K562 (cell line): Measurements from ENCODE around the gene MAP3K12.

Experiments
- BHLHE40 ChIP-seq: IDR thresholded peaks from 2 replicates; pipeline ENCODE4 v1.6.1; 2011; ENCODE audit warnings: low read length, improper control_type of control experiment
- DACH1 ChIP-seq: fragments of 450-650 bp; IDR thresholded peaks from 2 replicates; pipeline ENCODE4 v1.6.1; 2018; ENCODE audit not compliant: partially characterized antibody
- ESRRB ChIP-seq: fragments of 250-450 bp; sonication (Bioruptor Pico); IDR thresholded peaks from 2 replicates; pipeline ENCODE4 v1.5.0; 2020; ENCODE audit warnings: mild to moderate bottlenecking, moderate library complexity, borderline replicate concordance
- EZH2 ChIP-seq: IDR thresholded peaks from 2 replicates; pipeline ENCODE4 v1.6.1; 2012; ENCODE audit warnings: low read depth, mild to moderate bottlenecking, inconsistent platforms, low read length, borderline replicate concordance
- HDAC2 ChIP-seq: fragments of 450-650 bp; IDR thresholded peaks from 2 replicates; pipeline ENCODE4 v1.6.1; 2016; ENCODE audit warnings: mild to moderate bottlenecking
- POLR2A ChIP-seq: fragments of 450-650 bp; conservative IDR thresholded peaks from 2 replicates; pipeline ENCODE4 v1.6.1; 2016
- POLR2AphosphoS5 ChIP-seq: IDR thresholded peaks from 2 replicates; pipeline ENCODE4 v1.6.1; 2011; ENCODE audit warnings: mild to moderate bottlenecking, low read depth, low read length, moderate library complexity; ENCODE audit not compliant: control insufficient read depth, insufficient read depth
- RB1 ChIP-seq: fragments of 450-650 bp; IDR thresholded peaks from 2 replicates; pipeline ENCODE4 v1.6.1; 2017; ENCODE audit warnings: low read depth, mild to moderate bottlenecking
- ZSCAN29 ChIP-seq: fragments of 450-650 bp; IDR thresholded peaks from 2 replicates; pipeline ENCODE4 v1.6.1; 2017
- TF ChIP-seq, protein P1 (sequence below), 2 experiments: fragments of 450-650 bp in 1 of 2; IDR thresholded peaks; 2 replicates each; pipeline ENCODE4 v1.6.1; 2011 to 2017; ENCODE audit warnings: low read depth in 2 of 2, antibody characterized with exemption in 1 of 2, borderline replicate concordance in 1 of 2, low read length in 1 of 2, mild to moderate bottlenecking in 1 of 2, mixed read lengths in 1 of 2; ENCODE audit not compliant: control insufficient read depth in 1 of 2
- TF ChIP-seq, protein P2 (sequence below): sonication (generic); formaldehyde crosslinking; IDR thresholded peaks from 2 replicates; pipeline ENCODE4 v1.8.1; 2023; ENCODE audit warnings: mild to moderate bottlenecking, missing genetic modification reagents, moderate library complexity
- TF ChIP-seq, protein P3 (sequence below): fragments of 250-450 bp; sonication (Bioruptor Pico); IDR thresholded peaks from 2 replicates; pipeline ENCODE4 v1.5.1; 2021; ENCODE audit warnings: mild to moderate bottlenecking
- TF ChIP-seq, protein P4 (sequence below): sonication (generic); formaldehyde crosslinking; IDR thresholded peaks from 2 replicates; pipeline ENCODE4 v1.8.1; 2023; ENCODE audit warnings: mild to moderate bottlenecking, missing genetic modification reagents

DNA sequence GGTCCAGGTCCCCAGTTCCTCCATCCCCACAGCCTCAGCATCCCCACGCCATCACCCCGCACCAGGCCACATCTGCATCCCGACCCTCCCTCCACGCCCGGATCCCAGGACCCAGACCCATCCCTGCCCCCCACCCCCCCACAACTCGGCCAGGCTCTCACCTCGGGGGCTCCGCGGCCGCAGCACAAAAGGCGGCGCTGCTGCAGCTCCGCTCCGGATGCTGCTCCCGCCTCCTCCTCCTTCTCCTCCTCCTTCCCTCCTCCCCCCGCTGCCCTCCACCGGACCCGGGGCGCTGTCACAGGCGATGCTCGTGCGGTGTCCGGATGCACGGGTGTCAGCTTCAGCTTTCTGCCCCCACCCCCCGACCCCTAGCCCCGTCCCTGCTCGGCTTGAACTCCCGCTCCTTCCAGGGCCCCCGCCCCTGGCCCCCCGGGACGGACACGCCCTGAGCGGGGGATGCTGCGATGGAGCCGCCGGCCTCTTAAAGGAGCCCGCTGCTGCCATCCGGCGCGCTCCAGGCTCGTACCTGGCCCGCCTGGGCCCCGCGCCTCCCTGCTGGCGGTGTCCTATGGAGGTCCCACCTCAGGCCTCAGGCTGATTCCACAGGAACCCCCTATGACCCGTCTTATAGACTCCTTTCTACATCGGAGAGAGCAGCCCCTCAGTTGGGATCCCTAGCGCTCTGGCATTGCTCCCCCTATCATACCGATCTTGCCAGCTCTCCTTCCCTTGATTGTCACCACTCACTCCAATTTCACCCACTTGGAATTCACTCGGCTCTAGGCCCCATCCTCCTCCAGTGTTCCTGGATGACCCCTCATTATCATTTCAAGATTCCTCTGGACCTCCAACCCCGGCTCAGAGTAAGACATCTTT lies at the start of gene MAP3K12:
- TF ChIP-seq ESRRB (CRISPR knock-in tag) = no peak
- TF ChIP-seq POLR2A = no peak
- TF ChIP-seq, protein P1, sequence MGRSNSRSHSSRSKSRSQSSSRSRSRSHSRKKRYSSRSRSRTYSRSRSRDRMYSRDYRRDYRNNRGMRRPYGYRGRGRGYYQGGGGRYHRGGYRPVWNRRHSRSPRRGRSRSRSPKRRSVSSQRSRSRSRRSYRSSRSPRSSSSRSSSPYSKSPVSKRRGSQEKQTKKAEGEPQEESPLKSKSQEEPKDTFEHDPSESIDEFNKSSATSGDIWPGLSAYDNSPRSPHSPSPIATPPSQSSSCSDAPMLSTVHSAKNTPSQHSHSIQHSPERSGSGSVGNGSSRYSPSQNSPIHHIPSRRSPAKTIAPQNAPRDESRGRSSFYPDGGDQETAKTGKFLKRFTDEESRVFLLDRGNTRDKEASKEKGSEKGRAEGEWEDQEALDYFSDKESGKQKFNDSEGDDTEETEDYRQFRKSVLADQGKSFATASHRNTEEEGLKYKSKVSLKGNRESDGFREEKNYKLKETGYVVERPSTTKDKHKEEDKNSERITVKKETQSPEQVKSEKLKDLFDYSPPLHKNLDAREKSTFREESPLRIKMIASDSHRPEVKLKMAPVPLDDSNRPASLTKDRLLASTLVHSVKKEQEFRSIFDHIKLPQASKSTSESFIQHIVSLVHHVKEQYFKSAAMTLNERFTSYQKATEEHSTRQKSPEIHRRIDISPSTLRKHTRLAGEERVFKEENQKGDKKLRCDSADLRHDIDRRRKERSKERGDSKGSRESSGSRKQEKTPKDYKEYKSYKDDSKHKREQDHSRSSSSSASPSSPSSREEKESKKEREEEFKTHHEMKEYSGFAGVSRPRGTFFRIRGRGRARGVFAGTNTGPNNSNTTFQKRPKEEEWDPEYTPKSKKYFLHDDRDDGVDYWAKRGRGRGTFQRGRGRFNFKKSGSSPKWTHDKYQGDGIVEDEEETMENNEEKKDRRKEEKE (IDR thresholded peaks at IDR 0.05; ENCODE audit: borderline replicate concordance in 1 of 2, control insufficient read depth in 1 of 2, low read depth in 2 of 2, low read length in 1 of 2) = no peak
- TF ChIP-seq RB1 = no peak
- TF ChIP-seq DACH1 = no peak
- TF ChIP-seq POLR2AphosphoS5 = no peak
- TF ChIP-seq BHLHE40 = 0 out of 2 replicates have a peak, but pooled peaks have one; percentile 39
- TF ChIP-seq, protein P2, sequence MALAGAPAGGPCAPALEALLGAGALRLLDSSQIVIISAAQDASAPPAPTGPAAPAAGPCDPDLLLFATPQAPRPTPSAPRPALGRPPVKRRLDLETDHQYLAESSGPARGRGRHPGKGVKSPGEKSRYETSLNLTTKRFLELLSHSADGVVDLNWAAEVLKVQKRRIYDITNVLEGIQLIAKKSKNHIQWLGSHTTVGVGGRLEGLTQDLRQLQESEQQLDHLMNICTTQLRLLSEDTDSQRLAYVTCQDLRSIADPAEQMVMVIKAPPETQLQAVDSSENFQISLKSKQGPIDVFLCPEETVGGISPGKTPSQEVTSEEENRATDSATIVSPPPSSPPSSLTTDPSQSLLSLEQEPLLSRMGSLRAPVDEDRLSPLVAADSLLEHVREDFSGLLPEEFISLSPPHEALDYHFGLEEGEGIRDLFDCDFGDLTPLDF (CRISPR knock-in tag) = no peak
- TF ChIP-seq, protein P3, sequence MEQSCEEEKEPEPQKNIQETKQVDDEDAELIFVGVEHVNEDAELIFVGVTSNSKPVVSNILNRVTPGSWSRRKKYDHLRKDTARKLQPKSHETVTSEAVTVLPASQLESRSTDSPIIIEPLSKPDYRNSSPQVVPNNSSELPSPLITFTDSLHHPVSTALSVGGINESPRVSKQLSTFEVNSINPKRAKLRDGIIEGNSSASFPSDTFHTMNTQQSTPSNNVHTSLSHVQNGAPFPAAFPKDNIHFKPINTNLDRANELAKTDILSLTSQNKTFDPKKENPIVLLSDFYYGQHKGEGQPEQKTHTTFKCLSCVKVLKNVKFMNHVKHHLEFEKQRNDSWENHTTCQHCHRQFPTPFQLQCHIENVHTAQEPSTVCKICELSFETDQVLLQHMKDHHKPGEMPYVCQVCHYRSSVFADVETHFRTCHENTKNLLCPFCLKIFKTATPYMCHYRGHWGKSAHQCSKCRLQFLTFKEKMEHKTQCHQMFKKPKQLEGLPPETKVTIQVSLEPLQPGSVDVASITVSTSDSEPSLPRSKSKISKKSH (CRISPR knock-in tag) = no peak
- TF ChIP-seq, protein P4, sequence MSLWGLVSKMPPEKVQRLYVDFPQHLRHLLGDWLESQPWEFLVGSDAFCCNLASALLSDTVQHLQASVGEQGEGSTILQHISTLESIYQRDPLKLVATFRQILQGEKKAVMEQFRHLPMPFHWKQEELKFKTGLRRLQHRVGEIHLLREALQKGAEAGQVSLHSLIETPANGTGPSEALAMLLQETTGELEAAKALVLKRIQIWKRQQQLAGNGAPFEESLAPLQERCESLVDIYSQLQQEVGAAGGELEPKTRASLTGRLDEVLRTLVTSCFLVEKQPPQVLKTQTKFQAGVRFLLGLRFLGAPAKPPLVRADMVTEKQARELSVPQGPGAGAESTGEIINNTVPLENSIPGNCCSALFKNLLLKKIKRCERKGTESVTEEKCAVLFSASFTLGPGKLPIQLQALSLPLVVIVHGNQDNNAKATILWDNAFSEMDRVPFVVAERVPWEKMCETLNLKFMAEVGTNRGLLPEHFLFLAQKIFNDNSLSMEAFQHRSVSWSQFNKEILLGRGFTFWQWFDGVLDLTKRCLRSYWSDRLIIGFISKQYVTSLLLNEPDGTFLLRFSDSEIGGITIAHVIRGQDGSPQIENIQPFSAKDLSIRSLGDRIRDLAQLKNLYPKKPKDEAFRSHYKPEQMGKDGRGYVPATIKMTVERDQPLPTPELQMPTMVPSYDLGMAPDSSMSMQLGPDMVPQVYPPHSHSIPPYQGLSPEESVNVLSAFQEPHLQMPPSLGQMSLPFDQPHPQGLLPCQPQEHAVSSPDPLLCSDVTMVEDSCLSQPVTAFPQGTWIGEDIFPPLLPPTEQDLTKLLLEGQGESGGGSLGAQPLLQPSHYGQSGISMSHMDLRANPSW (CRISPR knock-in tag) = no peak
- no peak for TF ChIP-seq EZH2
- no peak for TF ChIP-seq HDAC2
- TF ChIP-seq ZSCAN29 = no peak
